Smooth muscle cell (in vitro differentiated cells): Measurements from ENCODE around the gene MCTP1. TPM values are rescaled to one million over a fixed set of nuclear protein-coding genes. Genes with fewer than 3 reads are reported as not detected.

ENCODE experiments used
- DNase-seq: peaks from one replicate; lab custom pipeline; 2025; ENCODE audit not compliant: unreplicated experiment; lab: John Stamatoyannopoulos, UW
- H2AFZ ChIP-seq: fragments of 200-600 bp; sonication (generic); 2 replicates; pipeline ENCODE4 v1.6.0; 2016; ENCODE audit warnings: antibody characterized with exemption, low read depth, mild to moderate bottlenecking
- H3F3A ChIP-seq: fragments of 200-600 bp; sonication (generic); 2 replicates; pipeline ENCODE4 v1.6.0; 2017; ENCODE audit warnings: antibody characterized with exemption, low read depth
- H3K27ac ChIP-seq: fragments of 200-600 bp; sonication (generic); 2 replicates; pipeline ENCODE4 v1.5.1; 2016; ENCODE audit warnings: low read depth, mild to moderate bottlenecking
- H3K27me3 ChIP-seq: fragments of 200-600 bp; sonication (generic); 2 replicates; pipeline ENCODE4 v1.6.1; 2016; ENCODE audit warnings: low read depth, mild to moderate bottlenecking
- H3K36me3 ChIP-seq: fragments of 200-600 bp; sonication (generic); 2 replicates; pipeline ENCODE4 v1.5.1; 2016; ENCODE audit warnings: low read depth
- H3K4me1 ChIP-seq: fragments of 200-600 bp; sonication (generic); 2 replicates; pipeline ENCODE4 v1.5.1; 2016; ENCODE audit warnings: low read depth
- H3K4me2 ChIP-seq: fragments of 200-600 bp; sonication (generic); 2 replicates; pipeline ENCODE4 v1.6.0; 2016; ENCODE audit warnings: mild to moderate bottlenecking
- H3K4me3 ChIP-seq: fragments of 200-600 bp; sonication (generic); 2 replicates; pipeline ENCODE4 v1.5.1; 2016; ENCODE audit warnings: mild to moderate bottlenecking
- H3K79me2 ChIP-seq: fragments of 200-600 bp; sonication (generic); 2 replicates; pipeline ENCODE4 v1.6.0; 2016; ENCODE audit warnings: low read depth, mild to moderate bottlenecking
- H3K9ac ChIP-seq: fragments of 200-600 bp; sonication (generic); 2 replicates; pipeline ENCODE4 v1.6.0; 2016; ENCODE audit warnings: low read depth
- H3K9me3 ChIP-seq: fragments of 200-600 bp; sonication (generic); replicated peaks from 2 replicates; pipeline ENCODE4 v1.5.1; 2016; ENCODE audit warnings: low read depth
- H4K20me1 ChIP-seq: fragments of 200-600 bp; sonication (generic); 2 replicates; pipeline ENCODE4 v1.6.0; 2016; ENCODE audit warnings: low read depth
- CTCF ChIP-seq: fragments of 200-600 bp; sonication (generic); IDR thresholded peaks from 2 replicates; pipeline ENCODE4 v1.5.1; 2017; ENCODE audit warnings: borderline replicate concordance, mild to moderate bottlenecking, antibody characterized with exemption; ENCODE audit not compliant: insufficient read depth, poor library complexity, severe bottlenecking
- WGBS: methylation state at CpG from one replicate; pipeline ENCODE4 v1.1.7; 2016; ENCODE audit warnings: low lambda C conversion rate; 5-methylcytosine and 5-hydroxymethylcytosine counted together
- polyA plus RNA-seq: library from polyadenylated mRNA; unstranded; fragments of >200 nt; fragmentation: Nextera tagmentation; extraction: Ambion mirVana; gene quantifications from 2 replicates; pipeline ENCODE4 v1.2.1, GENCODE V29; 2016
- total RNA-seq: library from RNA; depleted of rRNA; stranded (reverse); fragments of >200 nt; gene quantifications from 2 replicates; pipeline ENCODE4 v1.2.3, GENCODE V29; 2014

Gene MCTP1
- total and polyA plus RNA-seq, 2 experiments from 2014 or later, result 1.1 to 4.8 TPM

GRCh38 chr5:95130941-95131340, 154.0 kb downstream of the MCTP1 start:
- no peaks in the 10 kb centered on the region for H3K4me1 ChIP-seq
- H3F3A ChIP-seq, result no peaks in the 10 kb centered on the region
- no peak overlapping the region for H3K4me2 ChIP-seq
- TF ChIP-seq CTCF, result no peak
- no peaks in the 10 kb centered on the region for H3K36me3 ChIP-seq
- no peak overlapping the region for H3K9ac ChIP-seq
- no peak overlapping the region for H3K27ac ChIP-seq
- no peak overlapping the region for H3K4me3 ChIP-seq
- no peak overlapping the region for H2AFZ ChIP-seq
- DNase-seq, result no peak
- H3K27me3 ChIP-seq, result no peaks in the 10 kb centered on the region
- 87% methylated on average over 3 of the region's 3 CpGs for WGBS
- no peaks in the 10 kb centered on the region for H3K9me3 ChIP-seq
- no peaks in the 10 kb centered on the region for H4K20me1 ChIP-seq
- H3K79me2 ChIP-seq, result no peaks in the 10 kb centered on the region

GRCh38 chr5:95124731-95125130, 160.2 kb downstream of the MCTP1 start:
- WGBS, result 93% methylated on average over 1 of the region's 1 CpG

GRCh38 chr5:95124101-95124500, 160.8 kb downstream of the MCTP1 start:
- Histone ChIP-seq H2AFZ (no peak overlapping the region), H3K4me3 (no peak overlapping the region), H3K79me2 (no peaks in the 10 kb centered on the region), H3K27me3 (no peaks in the 10 kb centered on the region), H3K36me3 (no peaks in the 10 kb centered on the region), H3K9me3 (no peaks in the 10 kb centered on the region), H3K27ac (no peak overlapping the region), H3F3A (no peaks in the 10 kb centered on the region), H3K4me1 (no peaks in the 10 kb centered on the region), H3K4me2 (no peak overlapping the region), H4K20me1 (no peaks in the 10 kb centered on the region), H3K9ac (no peak overlapping the region)
- no peak for TF ChIP-seq CTCF
- DNase-seq, result no peak
- 88% methylated on average over 2 of the region's 2 CpGs for WGBS

More at GRCh38 chr5:95124731-95125130, 160.2 kb downstream of the MCTP1 start:
- Histone ChIP-seq H3K4me2 (no peak overlapping the region), H3K27ac (no peak overlapping the region), H3K9ac (no peak overlapping the region), H3K4me1 (no peaks in the 10 kb centered on the region), H4K20me1 (no peaks in the 10 kb centered on the region), H3F3A (no peaks in the 10 kb centered on the region), H3K79me2 (no peaks in the 10 kb centered on the region), H3K9me3 (no peaks in the 10 kb centered on the region), H2AFZ (no peak overlapping the region), H3K36me3 (no peaks in the 10 kb centered on the region), H3K4me3 (no peak overlapping the region), H3K27me3 (no peaks in the 10 kb centered on the region)
- no peak for TF ChIP-seq CTCF
- DNase-seq, result no peak

GRCh38 chr5:95114902-95115301, 170.0 kb downstream of the MCTP1 start:
- 86% methylated on average over 1 of the region's 1 CpG for WGBS

More at GRCh38 chr5:95114902-95115301, 170.0 kb downstream of the MCTP1 start:
- no peak overlapping the region for H3K4me2 ChIP-seq
- H3F3A ChIP-seq, result no peaks in the 10 kb centered on the region
- H3K4me1 ChIP-seq, result peaks cover 7% of the 10 kb centered on the region
- no peak overlapping the region for H3K4me3 ChIP-seq
- no peak overlapping the region for H2AFZ ChIP-seq
- no peak overlapping the region for H3K9ac ChIP-seq
- no peak for DNase-seq
- H3K79me2 ChIP-seq, result no peaks in the 10 kb centered on the region
- TF ChIP-seq CTCF, result no peak
- no peaks in the 10 kb centered on the region for H4K20me1 ChIP-seq
- no peak overlapping the region for H3K27ac ChIP-seq
- H3K9me3 ChIP-seq, result no peaks in the 10 kb centered on the region
- no peaks in the 10 kb centered on the region for H3K27me3 ChIP-seq
- no peaks in the 10 kb centered on the region for H3K36me3 ChIP-seq
